B cell (primary cell): ENCODE results near the gene SH3TC1.

Experiments used
- CTCF ChIP-seq: fragments of 200-600 bp; IDR thresholded peaks from one replicate; pipeline ENCODE4 v1.8.0; 2022; ENCODE audit warnings: antibody characterized with exemption, mild to moderate bottlenecking
- EZH2 ChIP-seq: IDR thresholded peaks from 2 replicates; pipeline ENCODE4 v1.6.1; 2012; ENCODE audit warnings: borderline replicate concordance, low read depth, mild to moderate bottlenecking, moderate library complexity, low read length; ENCODE audit not compliant: insufficient read depth, poor library complexity, severe bottlenecking

- TF ChIP-seq CTCF (no peak), EZH2 (no peak)
Measured at GRCh38 chr4:8272472-8273428, 73.7 kb downstream of the SH3TC1 start.
